T1000 (cell line): ENCODE measurements around the gene HAGH.
A peak's percentile ranks its signal among the peaks of the same experiment; 100 is the strongest.

ENCODE experiments used
- DNase-seq: peaks from one replicate; lab custom pipeline; 2025; ENCODE audit warnings: mixed read lengths; lab: John Stamatoyannopoulos, UW

The HAGH gene

GRCh38 chr16:1786242-1787055 is 40.2 kb downstream of the HAGH start:
- DNase-seq: no peak

- DNase-seq: no peak
Measured at GRCh38 chr16:1785846-1786170, 40.8 kb downstream of the HAGH start.

GRCh38 chr16:1784977-1785845 is 41.4 kb downstream of the HAGH start:
- no peak for DNase-seq

GRCh38 chr16:1782408-1783264 is 44.0 kb downstream of the HAGH start, which contains the start of the genes NUBP2 and SPSB3:
NUBP2 (plus strand) TSS chr16:1782960; CDS start chr16:1783021, 61 bp downstream.
SPSB3 (minus strand) TSS chr16:1782571; CDS start chr16:1781483, 1,088 bp downstream.
- DNase-seq: peak; percentile 100

- DNase-seq: no peak
Measured at GRCh38 chr16:1781758-1782407, 44.7 kb downstream of the HAGH start.

- no peak for DNase-seq
Measured at GRCh38 chr16:1781254-1781653, 45.4 kb downstream of the HAGH start.

GRCh38 chr16:1780677-1781072 is 46.0 kb downstream of the HAGH start:
- DNase-seq: no peak

GRCh38 chr16:1779741-1780676 is 46.6 kb downstream of the HAGH start:
- no peak for DNase-seq

GRCh38 chr16:1779234-1779701 is 47.4 kb downstream of the HAGH start:
- DNase-seq: no peak

GRCh38 chr16:1778200-1779179 is 48.1 kb downstream of the HAGH start:
- no peak for DNase-seq

- no peak for DNase-seq
Measured at GRCh38 chr16:1777375-1778199, 49.0 kb downstream of the HAGH start.

- no peak for DNase-seq
Measured at GRCh38 chr16:1776991-1777374, 49.6 kb downstream of the HAGH start.

- DNase-seq: no peak
Measured at GRCh38 chr16:1776672-1776955, 50.0 kb downstream of the HAGH start.

GRCh38 chr16:1775846-1776671 is 50.6 kb downstream of the HAGH start:
- no peak for DNase-seq

- DNase-seq: no peak
Measured at GRCh38 chr16:1775006-1775845, 51.4 kb downstream of the HAGH start.

GRCh38 chr16:1774448-1774780 is 52.2 kb downstream of the HAGH start:
- DNase-seq: no peak
